Ovary (tissue), 9 donors: Measurements from ENCODE around the gene CBFB. TPM values are rescaled to one million over a fixed set of nuclear protein-coding genes. Genes with fewer than 3 reads are reported as not detected.

Experiments used
- DNase-seq, 5 donors: peaks; one replicate each; pipeline ENCODE4 v3.0.0-alpha.2; 2019 to 2020
- H3K27ac ChIP-seq, 2 donors: fragments of 200-600 bp; one replicate each; pipeline versions ENCODE4 v1.5.1 to v1.8.0; 2019 to 2022
- H3K27me3 ChIP-seq: fragments of 200-600 bp; one replicate; pipeline ENCODE4 v1.8.0; 2022
- H3K36me3 ChIP-seq: fragments of 200-600 bp; sonication (generic); one replicate; pipeline ENCODE4 v1.5.1; 2019
- H3K4me1 ChIP-seq: one replicate; pipeline ENCODE4 v1.8.1; 2013; ENCODE audit warnings: mild to moderate bottlenecking, moderate library complexity; ENCODE audit not compliant: insufficient read depth
- H3K4me3 ChIP-seq: fragments of 200-600 bp; sonication (generic); one replicate; pipeline ENCODE4 v1.5.1; 2017
- H3K9me3 ChIP-seq, 2 donors: fragments of 200-600 bp in 1 of 2; sonication (generic) in 1 of 2; one replicate each; pipeline versions ENCODE4 v1.5.1 to v1.8.1; 2013 to 2019; ENCODE audit warnings: mild to moderate bottlenecking in 1 of 2, moderate library complexity in 1 of 2
- CTCF ChIP-seq, 3 donors: fragments of 450-650 bp in 2 of 3; fragments of 200-600 bp in 1 of 3; IDR thresholded peaks; one replicate each; pipeline versions ENCODE4 v1.5.1 to v1.8.0; 2016 to 2022; ENCODE audit warnings: antibody characterized with exemption in 3 of 3, mild to moderate bottlenecking in 1 of 3
- EP300 ChIP-seq: sonication (generic); formaldehyde crosslinking; IDR thresholded peaks from one replicate; pipeline ENCODE4 v1.6.1; 2017; ENCODE audit warnings: antibody characterized with exemption
- POLR2A ChIP-seq: fragments of 450-650 bp; IDR thresholded peaks from one replicate; pipeline ENCODE4 v1.6.1; 2017; ENCODE audit warnings: antibody characterized with exemption, mild to moderate bottlenecking, moderate library complexity
- WGBS, 3 donors: extraction: QIAGEN DNeasy Blood & Tissue Kit in 1 of 3; methylation state at CpG; one replicate each; pipeline versions ENCODE4 v1.1.5 to v1.1.7; 2013 to 2017; 5-methylcytosine and 5-hydroxymethylcytosine counted together
- intact Hi-C, 4 donors: fragments of 100-400 bp; cut with DNase I; formaldehyde crosslinking; loops; one replicate each; pipeline versions ENCODE4 v1.11.0 to v1.15.1; 2022 to 2023
- polyA plus RNA-seq, 2 donors: library from polyadenylated mRNA; stranded (reverse); fragments of 200-250 nt in 1 of 2; fragments of 350-450 nt in 1 of 2; fragmentation: Illumina TruSeq in 1 of 2; extraction: RNeasy Lipid Tissue Mini Kit (QIAGEN cat#74804) in 1 of 2; gene quantifications; one replicate each; pipeline ENCODE4 v1.2.3, GENCODE V29; 2013 to 2014
- total RNA-seq, 7 donors: library from RNA; depleted of rRNA in 2 of 7; stranded (reverse); fragments of >200 nt in 2 of 7; fragmentation: NEBNext Ultra II Directional in 3 of 7; extraction: Animal tissue kit (Norgen Biotek cat#: 25700) in 3 of 7; gene quantifications; one replicate each; pipeline versions ENCODE4 v1.1.0 to v1.2.4, GENCODE V29; 2016 to 2023
- donor health status: DM: no; HTN: no; CAD: no; lungs with moderate emphysema.
- donor health status: DM: no; HTN: no; CAD: no.
- donor health status: Bipolar disorder and iron deficiency.
- donor health status: DM: yes; HTN: yes; CAD: no.
- donor health status: DM: no; HTN: no; CAD: no.
- donor health status: DM: yes; HTN: yes; CAD: no.

Gene CBFB
- total and polyA plus RNA-seq, 9 donors, result 19.2 to 58.3 (median 46.7) TPM

DNA sequence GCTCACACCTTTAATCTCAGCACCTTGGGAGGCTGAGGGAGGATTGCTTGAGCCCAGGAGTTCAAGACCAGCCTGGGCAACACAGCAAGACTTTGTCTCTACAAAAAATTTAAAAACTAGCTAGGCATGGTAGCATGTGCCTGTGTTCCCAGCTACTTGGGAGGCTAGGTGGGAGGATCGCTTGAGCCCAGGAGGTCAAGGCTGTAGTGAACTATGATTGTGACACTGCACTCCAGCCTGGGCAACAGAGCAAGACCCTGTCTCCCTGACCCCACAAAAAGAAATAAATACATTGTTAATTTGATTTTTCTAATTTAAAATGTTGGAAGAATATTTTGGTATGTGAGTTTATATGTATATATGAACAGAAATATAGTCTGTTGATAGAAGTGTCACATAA, 58.3 kb downstream of the CBFB start:
- intact Hi-C loops, result no loop called here
- TF ChIP-seq CTCF (IDR thresholded peaks at IDR 0.05) (no peak), POLR2A (no peak), EP300 (no peak)
- H3K4me1 ChIP-seq, result peaks cover 2% of the 10 kb centered on the region
- H3K4me3 ChIP-seq, result no peak overlapping the region
- H3K9me3 ChIP-seq, result no peaks in the 10 kb centered on the region
- no peaks in the 10 kb centered on the region for H3K36me3 ChIP-seq
- no peak for DNase-seq
- no peak overlapping the region for H3K27ac ChIP-seq
- H3K27me3 ChIP-seq, result no peaks in the 10 kb centered on the region
- 80 to 93% (median 90%) methylated on average over 1 of the region's 1 CpG for WGBS, 3 donors

DNA sequence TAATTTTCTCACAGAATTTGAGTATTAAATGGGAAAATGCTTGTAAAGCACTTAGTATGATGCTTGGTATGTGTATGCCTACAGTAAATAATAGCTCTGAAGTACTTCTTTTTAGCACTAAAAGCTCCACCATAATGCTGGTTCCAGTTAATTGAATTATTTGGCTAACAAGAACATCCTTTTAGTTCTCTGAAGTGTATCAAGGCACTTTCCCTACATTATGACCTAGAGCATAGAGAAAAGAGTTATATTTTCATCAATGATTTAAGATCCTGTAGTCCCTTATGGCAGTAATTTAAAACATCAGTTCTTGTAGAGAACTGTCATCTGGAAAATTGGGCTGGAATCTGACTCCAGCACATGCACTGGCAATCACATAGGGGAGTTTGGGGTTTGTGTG, 58.9 kb downstream of the CBFB start:
- Histone ChIP-seq H3K4me1 (peaks cover 2% of the 10 kb centered on the region), H3K36me3 (no peaks in the 10 kb centered on the region), H3K9me3 (no peaks in the 10 kb centered on the region), H3K27ac (no peak overlapping the region), H3K27me3 (no peaks in the 10 kb centered on the region), H3K4me3 (no peak overlapping the region)
- DNase-seq, result no peak
- intact Hi-C loops, result no loop called here
- TF ChIP-seq EP300 (no peak), POLR2A (no peak), CTCF (IDR thresholded peaks at IDR 0.05) (no peak)

DNA sequence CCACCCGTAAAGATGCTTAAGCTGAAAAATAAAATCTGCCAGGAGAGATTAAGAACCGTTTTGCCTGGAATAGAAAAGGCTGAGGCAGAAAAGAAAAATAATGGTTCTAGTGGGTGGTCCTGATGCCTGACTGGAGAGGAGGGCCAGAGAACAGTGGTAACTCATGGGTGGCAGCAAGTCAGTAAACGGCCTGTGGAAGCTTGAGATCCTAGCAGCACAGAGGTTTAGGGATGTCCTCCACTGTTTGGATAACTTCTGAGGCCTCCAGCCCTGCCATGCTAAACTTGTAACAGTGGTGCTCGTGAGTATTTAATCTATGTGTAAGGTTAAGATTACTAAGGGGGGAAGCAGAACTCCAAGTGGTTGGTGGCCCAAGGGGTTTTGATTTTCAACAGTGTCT, 59.6 kb downstream of the CBFB start:
- 45 to 60% (median 47%) methylated on average over 4 of the region's 4 CpGs for WGBS, 3 donors
- no peaks in the 10 kb centered on the region for H3K36me3 ChIP-seq
- no peaks in the 10 kb centered on the region for H3K9me3 ChIP-seq
- intact Hi-C loops, result no loop called here
- no peaks in the 10 kb centered on the region for H3K27me3 ChIP-seq
- no peak overlapping the region for H3K27ac ChIP-seq
- no peak for TF ChIP-seq POLR2A
- no peak for TF ChIP-seq EP300
- TF ChIP-seq CTCF (IDR thresholded peaks at IDR 0.05), result no peak
- no peak overlapping the region for H3K4me3 ChIP-seq
- DNase-seq, result no peak
- peaks cover 2% of the 10 kb centered on the region for H3K4me1 ChIP-seq

- peaks cover 2% of the 10 kb centered on the region for H3K4me1 ChIP-seq
- DNase-seq, result no peak
- no peak overlapping the region for H3K27ac ChIP-seq
- H3K9me3 ChIP-seq, result no peaks in the 10 kb centered on the region
- H3K27me3 ChIP-seq, result no peaks in the 10 kb centered on the region
- H3K36me3 ChIP-seq, result no peaks in the 10 kb centered on the region
- TF ChIP-seq CTCF (IDR thresholded peaks at IDR 0.05) (no peak), EP300 (no peak), POLR2A (no peak)
- H3K4me3 ChIP-seq, result no peak overlapping the region
- intact Hi-C loops, result no loop called here
Measured at GRCh38 chr16:67089101-67089500, 60.2 kb downstream of the CBFB start.
